HPDE6-E6E7 (cell line): ENCODE results near the gene RBBP4.
"Not testable (repeated sequence)": the region's sequence is repeated elsewhere in the genome, so short reads cannot be mapped to it uniquely, and the experiment has no call there.

Experiments
- DNase-seq: peaks from one replicate; pipeline ENCODE4 v3.0.0; 2011; ENCODE audit warnings: missing footprints; ENCODE audit errors: extremely low spot score

Gene RBBP4

GRCh38 chr1:32650752-32651460 lies at the start of gene RBBP4:
Gene RBBP4 (plus strand): TSS chr1:32651208. CDS start chr1:32651307, 99 bp downstream.
- peak; percentile 96 for DNase-seq

DNA sequence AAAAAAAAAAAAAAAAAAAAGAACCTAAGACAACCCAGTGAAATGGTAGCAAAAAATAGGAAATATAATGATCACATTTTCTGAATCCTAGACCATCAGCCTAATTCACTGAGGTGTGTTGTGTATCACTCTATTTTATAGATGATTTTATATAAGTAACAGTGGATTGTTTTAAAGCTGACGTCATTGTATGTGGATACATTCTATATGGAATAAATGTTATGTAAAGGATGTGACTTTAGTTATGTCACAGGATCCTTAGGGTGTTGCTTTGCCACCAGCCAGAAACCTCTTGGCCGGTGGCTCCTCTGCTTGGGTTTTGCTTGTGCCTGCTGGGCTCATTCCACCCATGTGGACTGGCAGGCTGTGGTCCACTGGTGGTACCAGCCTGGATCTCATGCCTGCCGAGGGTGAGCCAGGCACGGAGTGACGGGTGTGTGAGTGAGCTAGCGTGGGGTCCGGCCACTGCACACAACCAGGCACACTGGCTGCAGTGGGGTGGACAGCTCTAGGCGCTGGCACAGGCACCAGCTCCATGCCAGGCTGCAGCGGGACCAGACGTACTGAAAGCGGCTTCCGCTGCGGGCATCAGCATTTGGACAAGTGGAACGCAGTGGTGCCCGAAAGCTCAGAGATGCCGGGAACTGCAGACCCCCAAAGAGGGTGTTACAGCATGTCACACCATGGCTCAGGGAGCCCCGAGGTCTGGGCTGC lies 45.1 kb upstream of the RBBP4 start:
- DNase-seq: no peak

DNA sequence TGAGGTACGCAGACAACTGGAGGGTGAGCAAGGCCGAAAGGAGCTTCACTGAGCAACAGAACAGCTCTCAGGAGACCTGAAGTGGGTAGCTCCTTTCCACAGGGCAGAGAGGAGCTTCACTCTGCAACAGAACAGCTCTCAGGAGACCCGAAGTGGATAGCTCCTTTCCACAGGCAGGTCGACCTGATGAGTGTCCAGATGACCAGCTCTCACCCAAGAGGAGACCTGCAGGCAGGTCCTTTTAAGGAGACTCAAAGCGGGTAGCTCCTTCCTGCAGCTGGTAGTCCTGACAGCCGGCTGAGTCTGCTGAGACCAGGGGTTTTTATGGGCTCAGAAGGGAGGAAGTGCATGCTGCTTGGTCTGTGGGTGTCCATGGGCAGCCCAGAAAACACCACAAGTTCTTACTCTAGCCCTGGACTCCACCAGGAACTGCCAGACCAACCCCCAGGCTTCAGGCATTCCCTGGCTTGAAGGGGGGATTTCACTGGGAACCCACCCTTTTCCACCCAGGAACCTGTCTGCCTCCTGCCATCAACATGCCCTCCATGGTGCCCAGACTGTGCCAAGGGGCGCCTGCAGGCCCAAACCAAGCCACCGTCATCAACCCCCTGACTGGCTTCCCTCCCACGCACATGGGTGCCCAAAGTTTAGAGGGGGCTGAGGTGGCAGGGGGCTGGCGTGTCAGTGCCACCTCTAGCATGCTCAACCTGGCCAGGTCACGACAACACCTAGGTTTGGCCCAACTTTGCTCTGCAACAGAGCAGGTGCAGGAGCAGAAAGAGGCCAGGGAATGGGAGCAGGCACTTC lies 44.2 kb upstream of the RBBP4 start:
- DNase-seq: no peak

GRCh38 chr1:32609180-32609579 lies 41.8 kb upstream of the RBBP4 start:
- DNase-seq: no peak

DNA sequence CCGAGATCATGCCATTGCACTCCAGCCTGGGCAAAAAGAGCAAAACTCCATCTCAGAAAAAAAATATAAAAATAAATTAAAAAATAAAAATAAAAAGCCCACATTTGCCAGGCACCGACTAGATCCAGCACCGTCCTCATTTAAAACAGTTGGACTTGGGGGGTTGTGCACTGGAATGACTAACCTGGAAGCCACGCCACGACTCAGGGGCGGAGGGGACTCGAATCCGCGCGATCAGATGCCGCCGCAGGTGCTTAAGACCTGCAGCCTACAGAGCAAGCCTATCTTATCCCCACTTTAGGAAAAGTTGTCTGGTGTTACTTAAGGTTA lies 39.2 kb upstream of the RBBP4 start:
- DNase-seq: peak; percentile 7

GRCh38 chr1:32612189-32612881 lies 38.7 kb upstream of the RBBP4 start:
- peak; percentile 79 for DNase-seq

DNA sequence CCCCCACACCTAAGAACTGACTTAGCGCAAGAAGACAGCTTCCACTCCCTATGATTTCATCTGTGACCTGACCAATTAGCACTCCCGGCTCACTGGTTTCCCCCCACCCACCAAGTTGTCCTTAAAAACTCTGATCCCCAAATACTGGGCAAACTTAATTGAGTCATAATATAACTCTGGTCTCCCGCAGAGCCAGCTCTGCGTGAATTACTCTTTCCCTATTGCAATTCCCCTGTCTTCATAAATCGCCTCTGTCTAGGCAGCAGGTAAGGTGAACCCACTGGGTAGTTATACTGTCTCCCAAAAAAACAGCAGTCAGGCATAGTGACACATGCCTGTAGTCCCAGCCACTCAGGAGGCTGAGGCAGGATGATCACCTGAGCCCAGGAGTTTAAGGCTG lies 37.5 kb upstream of the RBBP4 start:
- DNase-seq: no peak

- DNase-seq: no peak
These were observed 32.3 kb upstream of the RBBP4 start for GRCh38 chr1:32618673-32619221.

GRCh38 chr1:32619701-32620485 lies 31.1 kb upstream of the RBBP4 start:
- DNase-seq: no peak

GRCh38 chr1:32622205-32622604 lies 28.8 kb upstream of the RBBP4 start:
- DNase-seq: no peak

GRCh38 chr1:32622806-32623681 lies 28.0 kb upstream of the RBBP4 start:
- no peak for DNase-seq

GRCh38 chr1:32623775-32624174 lies 27.2 kb upstream of the RBBP4 start:
- no peak for DNase-seq

DNA sequence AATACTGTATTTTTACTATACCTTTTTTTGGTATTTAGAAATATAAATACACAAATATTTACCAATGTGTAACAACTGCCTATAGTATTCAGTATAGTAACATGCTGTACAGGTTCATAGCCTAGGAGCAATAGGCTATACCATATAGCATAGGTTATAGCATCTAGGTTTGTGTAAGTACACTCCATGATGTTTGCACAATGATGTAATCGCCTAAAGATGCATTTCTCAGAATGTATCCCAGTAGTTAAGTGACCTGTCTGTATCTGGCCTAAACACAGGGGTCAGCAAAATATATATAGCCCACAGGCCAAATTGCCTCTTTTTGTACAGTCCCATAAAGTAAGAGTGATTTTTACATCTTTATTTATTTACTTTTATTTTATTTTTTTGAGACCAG lies 24.8 kb upstream of the RBBP4 start:
- DNase-seq: no peak

- DNase-seq: no peak
These were observed 23.3 kb upstream of the RBBP4 start for GRCh38 chr1:32627596-32628162.

DNA sequence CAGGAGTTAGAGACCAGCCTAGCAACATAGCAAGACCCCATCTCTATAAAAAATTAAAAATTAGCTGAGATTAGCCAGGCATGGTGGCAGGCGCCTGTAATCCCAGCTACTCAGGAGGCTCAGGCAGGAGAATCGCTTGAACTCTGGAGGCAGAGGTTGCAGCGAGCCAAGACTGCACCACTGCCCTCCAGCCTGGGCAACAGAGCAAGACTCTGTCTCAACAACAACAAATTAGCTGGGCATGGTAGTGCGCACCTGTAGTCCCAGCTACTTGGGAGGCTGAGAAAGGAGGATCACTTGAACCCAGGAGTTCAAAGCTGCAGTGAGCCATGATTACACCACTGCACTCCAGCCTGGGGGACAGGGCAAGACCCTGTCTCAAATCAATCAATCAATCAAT lies 20.8 kb upstream of the RBBP4 start:
- not testable (repeated sequence) for DNase-seq

- no peak for DNase-seq
These were observed 18.2 kb upstream of the RBBP4 start for GRCh38 chr1:32632829-32633228.

- DNase-seq: no peak
These were observed 15.3 kb upstream of the RBBP4 start for GRCh38 chr1:32635508-32636277.

GRCh38 chr1:32636914-32637645 lies 13.9 kb upstream of the RBBP4 start:
- no peak for DNase-seq
